Suprapubic skin (tissue), 4 donors: ENCODE results near the gene CRIP2. TPM values are rescaled to one million over a fixed set of nuclear protein-coding genes. Genes with fewer than 3 reads are reported as not detected.
A peak's percentile ranks its signal among the peaks of the same experiment; 100 is the strongest.

Source experiments
- DNase-seq, 2 donors: peaks; one replicate each; pipeline ENCODE4 v3.0.0-alpha.2; 2019; ENCODE audit warnings: low spot score in 2 of 2
- H3K27ac ChIP-seq: fragments of 200-600 bp; sonication (generic); one replicate; pipeline ENCODE4 v1.5.1; 2019
- H3K27me3 ChIP-seq: fragments of 200-600 bp; sonication (generic); one replicate; pipeline ENCODE4 v1.5.1; 2019
- H3K36me3 ChIP-seq: fragments of 200-600 bp; sonication (generic); one replicate; pipeline ENCODE4 v1.5.1; 2019
- H3K4me1 ChIP-seq: fragments of 200-600 bp; sonication (generic); one replicate; pipeline ENCODE4 v1.5.1; 2019
- H3K4me3 ChIP-seq: fragments of 200-600 bp; sonication (generic); one replicate; pipeline ENCODE4 v1.5.1; 2019; ENCODE audit warnings: mild to moderate bottlenecking
- H3K9me3 ChIP-seq: fragments of 200-600 bp; sonication (generic); one replicate; pipeline ENCODE4 v1.5.1; 2019
- EP300 ChIP-seq: sonication (generic); formaldehyde crosslinking; IDR thresholded peaks from one replicate; pipeline ENCODE4 v1.6.1; 2017; ENCODE audit warnings: antibody characterized with exemption
- POLR2A ChIP-seq, 2 donors: fragments of 450-650 bp; IDR thresholded peaks; one replicate each; pipeline ENCODE4 v1.6.1; 2017; ENCODE audit warnings: antibody characterized with exemption in 2 of 2, mild to moderate bottlenecking in 2 of 2, moderate library complexity in 2 of 2
- POLR2AphosphoS5 ChIP-seq, 3 donors: sonication (generic); formaldehyde crosslinking; IDR thresholded peaks; one replicate each; pipeline ENCODE4 v1.6.1; 2017; ENCODE audit warnings: antibody characterized with exemption in 3 of 3
- WGBS: methylation state at CpG from one replicate; pipeline ENCODE4 v1.1.5; 2018; 5-methylcytosine and 5-hydroxymethylcytosine counted together
- total RNA-seq, 4 donors: library from RNA; depleted of rRNA; stranded (reverse); fragments of >200 nt; gene quantifications; one replicate each; pipeline ENCODE4 v1.1.0, GENCODE V29; 2016
- TF ChIP-seq, protein P1 (sequence below), 2 donors: fragments of 200-600 bp in 1 of 2; fragments of 450-650 bp in 1 of 2; sonication (generic) in 1 of 2; IDR thresholded peaks; one replicate each; pipeline ENCODE4 v1.5.1; 2016 to 2019; ENCODE audit warnings: antibody characterized with exemption in 2 of 2, mild to moderate bottlenecking in 1 of 2, moderate library complexity in 1 of 2

Gene CRIP2
- total RNA-seq, 4 donors from 2014 or later: 70.7 to 140 (median 104) TPM

DNA sequence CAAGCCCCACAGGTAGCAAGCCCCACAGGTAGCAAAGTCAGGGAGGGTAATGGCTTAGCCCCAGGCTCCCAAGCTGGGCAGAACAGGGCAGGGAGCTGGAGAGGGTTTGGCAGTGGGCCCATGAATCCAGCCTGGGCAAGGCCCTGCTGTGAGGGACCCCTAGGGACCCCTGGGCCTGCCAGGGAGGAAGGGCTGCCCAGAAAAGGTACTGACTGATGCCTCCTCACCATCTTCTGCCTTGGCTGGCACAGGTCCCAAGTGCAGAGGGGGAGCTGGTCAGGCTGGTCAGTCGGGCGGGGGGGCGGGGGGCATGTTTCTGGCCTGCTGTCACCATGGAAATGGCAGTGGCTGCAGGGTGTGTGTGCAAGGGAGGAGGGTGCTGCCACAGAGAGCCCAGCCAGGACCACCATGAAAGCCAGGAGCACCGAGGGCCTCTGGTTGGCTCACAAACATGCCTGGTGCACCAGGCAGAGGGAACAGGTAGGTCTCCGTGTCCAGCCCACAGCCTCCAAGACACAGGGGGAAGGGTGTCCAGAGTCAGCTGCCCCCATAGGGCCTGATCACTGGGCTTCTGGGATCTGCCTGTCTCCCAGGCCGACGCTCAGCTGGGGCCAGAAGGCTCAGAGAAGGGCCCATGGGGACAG is 1.5 kb upstream of the CRIP2 start:
- H3K27ac ChIP-seq: peak overlapping the region; percentile 92
- H3K4me1 ChIP-seq: peaks cover 74% of the 10 kb centered on the region
- TF ChIP-seq POLR2A (IDR thresholded peaks at IDR 0.05): no peak
- no peak for TF ChIP-seq POLR2AphosphoS5 (IDR thresholded peaks at IDR 0.05)
- no peak for TF ChIP-seq EP300
- TF ChIP-seq, protein P1, sequence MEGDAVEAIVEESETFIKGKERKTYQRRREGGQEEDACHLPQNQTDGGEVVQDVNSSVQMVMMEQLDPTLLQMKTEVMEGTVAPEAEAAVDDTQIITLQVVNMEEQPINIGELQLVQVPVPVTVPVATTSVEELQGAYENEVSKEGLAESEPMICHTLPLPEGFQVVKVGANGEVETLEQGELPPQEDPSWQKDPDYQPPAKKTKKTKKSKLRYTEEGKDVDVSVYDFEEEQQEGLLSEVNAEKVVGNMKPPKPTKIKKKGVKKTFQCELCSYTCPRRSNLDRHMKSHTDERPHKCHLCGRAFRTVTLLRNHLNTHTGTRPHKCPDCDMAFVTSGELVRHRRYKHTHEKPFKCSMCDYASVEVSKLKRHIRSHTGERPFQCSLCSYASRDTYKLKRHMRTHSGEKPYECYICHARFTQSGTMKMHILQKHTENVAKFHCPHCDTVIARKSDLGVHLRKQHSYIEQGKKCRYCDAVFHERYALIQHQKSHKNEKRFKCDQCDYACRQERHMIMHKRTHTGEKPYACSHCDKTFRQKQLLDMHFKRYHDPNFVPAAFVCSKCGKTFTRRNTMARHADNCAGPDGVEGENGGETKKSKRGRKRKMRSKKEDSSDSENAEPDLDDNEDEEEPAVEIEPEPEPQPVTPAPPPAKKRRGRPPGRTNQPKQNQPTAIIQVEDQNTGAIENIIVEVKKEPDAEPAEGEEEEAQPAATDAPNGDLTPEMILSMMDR (IDR thresholded peaks at IDR 0.05): no peak
- WGBS: 10% methylated on average over 2 of the region's 7 CpGs
- peaks cover 14% of the 10 kb centered on the region for H3K36me3 ChIP-seq
- no peaks in the 10 kb centered on the region for H3K9me3 ChIP-seq
- no peaks in the 10 kb centered on the region for H3K27me3 ChIP-seq
- peak in 1 of 2 donors; percentile 79 for DNase-seq
- peak overlapping the region; percentile 91 for H3K4me3 ChIP-seq

DNA sequence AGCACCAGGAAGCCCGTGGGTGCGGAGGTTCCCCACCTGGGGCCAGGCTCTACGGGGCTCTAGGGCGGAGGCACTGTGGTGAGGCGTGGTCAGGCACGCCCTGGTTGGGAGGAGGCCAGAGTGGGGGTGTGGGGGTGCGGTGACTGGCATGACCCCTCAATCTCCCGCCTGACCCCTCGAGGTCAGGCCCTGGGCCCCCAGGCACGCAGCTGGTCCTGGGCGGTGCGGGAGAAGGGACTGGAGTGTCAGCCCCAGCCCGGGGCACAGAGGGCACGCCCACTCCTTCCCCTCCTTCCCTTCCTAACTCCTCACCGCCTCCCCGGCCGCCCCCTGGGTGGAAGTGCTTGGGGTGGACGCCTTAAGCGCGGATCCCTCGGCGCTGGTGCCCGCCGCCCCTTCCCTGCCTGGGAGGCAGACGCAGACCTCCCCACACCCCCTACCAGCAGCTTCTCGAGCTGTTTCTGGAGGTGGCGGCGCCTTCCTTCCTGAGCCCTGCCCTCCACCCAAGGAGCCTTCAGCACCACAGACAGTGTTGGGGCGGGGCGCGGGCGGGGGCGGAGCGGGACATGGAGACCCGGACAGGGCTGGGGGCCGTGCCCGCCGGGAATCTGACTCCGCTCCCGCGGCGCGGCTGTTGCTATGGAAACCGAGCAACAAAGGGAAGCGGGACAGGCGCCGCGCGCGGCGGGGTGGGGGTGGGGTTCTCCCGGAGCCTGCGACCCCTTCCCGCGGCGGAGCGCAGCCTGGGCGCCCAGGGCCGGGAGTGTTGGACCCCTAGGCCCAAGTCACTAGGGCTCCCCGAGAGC is 741 bp upstream of the CRIP2 start:
- Histone ChIP-seq H3K9me3 (no peaks in the 10 kb centered on the region), H3K4me3 (peak overlapping the region; percentile 91), H3K27me3 (no peaks in the 10 kb centered on the region), H3K27ac (peak overlapping the region; percentile 92), H3K36me3 (peaks cover 16% of the 10 kb centered on the region), H3K4me1 (peaks cover 67% of the 10 kb centered on the region)
- no CpG with 5 or more reads among the region's 60 CpGs for WGBS
- peak; percentile 96 to 97 for DNase-seq
- no peak for TF ChIP-seq POLR2AphosphoS5 (IDR thresholded peaks at IDR 0.05)
- no peak for TF ChIP-seq POLR2A (IDR thresholded peaks at IDR 0.05)
- no peak for TF ChIP-seq EP300

DNA sequence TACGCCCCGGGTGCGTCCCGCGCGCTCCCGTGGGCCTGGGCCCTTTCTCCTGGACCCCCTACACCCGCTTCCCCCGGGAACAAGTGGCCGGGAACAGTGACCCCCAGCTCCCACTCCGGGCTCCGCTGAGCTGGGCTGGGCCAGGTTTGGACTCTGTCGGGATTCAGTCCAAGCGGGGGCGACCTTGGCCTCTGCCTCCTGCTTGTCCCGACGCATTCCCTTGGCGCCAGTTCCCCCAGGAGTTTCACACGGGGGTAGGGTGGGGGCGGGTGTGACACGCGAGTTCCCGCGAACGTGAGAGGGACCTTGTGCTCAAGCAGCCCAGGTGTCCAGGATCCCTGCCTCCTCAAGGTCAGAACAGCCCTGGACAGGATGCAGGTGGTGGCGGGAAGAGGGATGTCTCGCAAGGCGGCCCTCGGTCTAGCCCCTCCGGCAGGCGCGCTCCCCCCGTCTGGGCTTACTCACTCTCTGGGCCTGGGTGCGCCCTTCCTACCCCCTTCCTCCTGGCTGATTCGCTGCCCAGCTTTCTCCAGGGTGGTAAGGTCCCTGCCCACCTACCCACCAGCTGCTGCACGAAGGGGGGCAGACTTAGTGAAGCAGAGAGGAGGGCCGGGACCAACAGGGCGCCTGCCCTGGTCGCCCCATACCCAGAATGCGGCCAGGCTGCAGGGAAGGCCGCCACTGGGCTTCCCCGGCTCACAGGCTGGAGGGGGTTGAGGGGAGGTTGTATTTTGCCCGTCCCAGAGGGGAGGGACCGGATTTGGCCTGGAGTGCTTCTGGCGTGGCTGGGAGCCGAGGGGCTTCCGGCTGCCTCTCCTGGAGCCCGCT is 862 bp downstream of the CRIP2 start:
- TF ChIP-seq EP300: no peak
- TF ChIP-seq POLR2AphosphoS5 (IDR thresholded peaks at IDR 0.05): peak in 1 of 3 donors; percentile 27
- Histone ChIP-seq H3K27ac (peak overlapping the region; percentile 92), H3K4me1 (peaks cover 61% of the 10 kb centered on the region), H3K4me3 (peak overlapping the region; percentile 91), H3K27me3 (no peaks in the 10 kb centered on the region), H3K36me3 (peaks cover 14% of the 10 kb centered on the region), H3K9me3 (no peaks in the 10 kb centered on the region)
- peak in 1 of 2 donors; percentile 87 for DNase-seq
- WGBS: no CpG with 5 or more reads among the region's 48 CpGs

- WGBS: 34% methylated on average over 14 of the region's 21 CpGs
- peak overlapping the region; percentile 92 for H3K27ac ChIP-seq
- DNase-seq: peak in 1 of 2 donors; percentile 79
- H3K4me1 ChIP-seq: peaks cover 69% of the 10 kb centered on the region
- H3K9me3 ChIP-seq: no peaks in the 10 kb centered on the region
- TF ChIP-seq, protein P1 (IDR thresholded peaks at IDR 0.05): no peak
- TF ChIP-seq EP300 (no peak), POLR2A (IDR thresholded peaks at IDR 0.05) (no peak), POLR2AphosphoS5 (IDR thresholded peaks at IDR 0.05) (peak in 1 of 3 donors; percentile 67)
- H3K27me3 ChIP-seq: no peaks in the 10 kb centered on the region
- H3K4me3 ChIP-seq: peak overlapping the region; percentile 91
- H3K36me3 ChIP-seq: peaks cover 8% of the 10 kb centered on the region
These were observed 1.6 kb downstream of the CRIP2 start for GRCh38 chr14:105476097-105476830.

GRCh38 chr14:105476831-105477659 is 2.4 kb downstream of the CRIP2 start:
- 58% methylated on average over 5 of the region's 16 CpGs for WGBS
- TF ChIP-seq POLR2AphosphoS5 (IDR thresholded peaks at IDR 0.05): no peak
- TF ChIP-seq, protein P1 (IDR thresholded peaks at IDR 0.05): no peak
- no peak for TF ChIP-seq POLR2A (IDR thresholded peaks at IDR 0.05)
- no peak for TF ChIP-seq EP300
- peak overlapping the region; percentile 92 for H3K27ac ChIP-seq
- H3K36me3 ChIP-seq: peaks cover 8% of the 10 kb centered on the region
- peak overlapping the region; percentile 91 for H3K4me3 ChIP-seq
- H3K27me3 ChIP-seq: no peaks in the 10 kb centered on the region
- peaks cover 71% of the 10 kb centered on the region for H3K4me1 ChIP-seq
- peak in 1 of 2 donors; percentile 72 for DNase-seq
- H3K9me3 ChIP-seq: no peaks in the 10 kb centered on the region
